ENCODE measurements around the gene GALNT7.

GRCh38 chr4:173247321-173247720, 78.7 kb downstream of the GALNT7 start:
- TF ChIP-seq RAD21 (IDR thresholded peaks at IDR 0.05) (no peak), YY1 (IDR thresholded peaks at IDR 0.05) (no peak), SP1 (IDR thresholded peaks at IDR 0.05) (no peak), CTCF (IDR thresholded peaks at IDR 0.05; ENCODE audit: low read depth, low read length, missing input control) (no peak), ZBTB33 (IDR thresholded peaks at IDR 0.05) (no peak), RXRA (IDR thresholded peaks at IDR 0.05) (no peak), JUND (IDR thresholded peaks at IDR 0.05) (no peak), FOXA1 (IDR thresholded peaks at IDR 0.05) (no peak), TAF1 (conservative IDR thresholded peaks at IDR 0.05) (no peak)
- TF ChIP-seq, protein P1, sequence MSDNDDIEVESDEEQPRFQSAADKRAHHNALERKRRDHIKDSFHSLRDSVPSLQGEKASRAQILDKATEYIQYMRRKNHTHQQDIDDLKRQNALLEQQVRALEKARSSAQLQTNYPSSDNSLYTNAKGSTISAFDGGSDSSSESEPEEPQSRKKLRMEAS (IDR thresholded peaks at IDR 0.05): no peak
